HG03439 (cell line): ENCODE measurements around the gene HTR3D.
"Not testable (repeated sequence)": the region's sequence is repeated elsewhere in the genome, so short reads cannot be mapped to it uniquely, and the experiment has no call there.

Experiments
- ATAC-seq: cut with Tn5 transposase; IDR thresholded peaks from one replicate; pipeline ENCODE4 v1.9.1; 2021; ENCODE audit warnings: mild to moderate bottlenecking, moderate library complexity; ENCODE audit not compliant: unreplicated experiment

HTR3D gene

GRCh38 chr3:184062637-184063036, 31.1 kb downstream of the HTR3D start:
- no peak for ATAC-seq

DNA sequence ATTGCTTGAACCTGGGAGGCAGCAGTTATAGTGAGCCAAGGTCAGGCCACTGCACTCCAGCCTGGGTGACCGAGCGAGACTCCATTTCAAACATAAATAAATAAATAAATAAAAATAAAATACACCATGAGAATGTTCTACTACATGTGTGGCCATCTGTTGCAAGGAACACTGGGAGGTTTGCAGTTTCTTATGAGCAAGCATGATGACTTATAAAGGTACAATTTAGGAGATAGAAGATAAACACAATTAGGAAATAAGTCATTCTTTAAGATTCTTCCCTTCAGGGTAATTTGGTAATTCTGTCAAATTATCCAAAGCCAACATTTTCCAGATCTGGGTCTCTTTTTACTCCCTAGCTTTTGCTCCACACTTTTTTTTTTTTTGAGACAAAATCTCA, 34.7 kb downstream of the HTR3D start:
- no peak for ATAC-seq

GRCh38 chr3:184067573-184068055, 36.1 kb downstream of the HTR3D start:
- ATAC-seq, result no peak

DNA sequence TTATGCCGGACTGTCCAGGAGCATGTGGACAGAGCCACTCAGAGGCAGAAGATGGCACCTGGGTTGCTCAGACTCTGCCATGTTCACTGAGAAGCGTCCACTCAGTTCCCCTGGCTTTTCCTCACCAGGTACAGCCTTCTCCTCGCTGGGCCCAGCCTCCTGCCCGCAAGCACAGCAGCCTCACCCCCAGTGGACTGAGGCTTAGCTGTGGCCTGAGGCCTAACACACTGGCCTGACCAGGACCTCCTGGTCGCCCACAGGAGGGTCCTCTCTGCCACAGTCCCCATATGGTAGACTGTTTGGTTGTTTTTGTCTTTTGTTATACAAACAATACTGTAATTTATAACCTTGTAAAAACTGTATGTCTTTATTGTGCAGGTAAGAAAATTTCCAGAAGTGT, 36.8 kb downstream of the HTR3D start:
- ATAC-seq, result no peak

DNA sequence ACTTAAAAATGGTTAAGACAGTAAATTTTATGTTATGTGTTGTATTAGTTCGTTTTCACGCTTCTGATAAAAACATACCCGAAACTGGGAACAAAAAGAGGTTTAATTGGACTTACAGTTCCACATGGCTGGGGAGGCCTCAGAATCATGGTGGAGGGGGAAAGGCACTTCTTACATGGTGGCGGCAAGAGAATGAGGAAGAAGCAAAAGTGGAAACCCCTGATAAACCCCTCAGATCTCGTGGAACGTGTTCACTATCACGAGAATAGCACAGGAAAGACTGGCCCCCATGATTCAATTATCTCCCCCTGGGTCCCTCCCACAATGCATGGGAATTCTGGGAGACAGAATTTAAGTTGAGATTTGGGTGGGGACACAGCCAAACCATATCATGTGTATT, 39.6 kb downstream of the HTR3D start:
- ATAC-seq, result not testable (repeated sequence)

GRCh38 chr3:184073621-184074020, 42.1 kb downstream of the HTR3D start:
- ATAC-seq, result no peak

GRCh38 chr3:184075901-184076300, 44.4 kb downstream of the HTR3D start:
- ATAC-seq, result no peak

DNA sequence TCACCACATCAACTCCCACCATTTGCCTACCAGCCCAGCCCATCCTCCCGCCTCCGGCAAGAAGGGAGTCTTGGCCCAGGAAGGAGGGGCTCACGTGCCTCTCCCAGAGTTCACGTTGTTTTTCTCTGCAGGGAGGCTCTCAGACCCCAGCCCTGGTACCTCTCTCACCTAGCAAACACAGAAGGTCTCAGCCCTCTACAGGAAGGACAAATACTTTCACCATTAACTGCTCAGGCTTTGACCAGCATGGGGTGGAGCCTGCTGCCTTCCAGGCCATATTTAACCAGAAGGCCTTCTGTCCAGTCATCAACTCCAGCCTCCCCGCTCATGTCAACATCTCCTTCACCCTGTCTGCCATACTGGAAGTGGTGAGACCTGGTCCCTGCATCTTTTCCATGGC, 46.3 kb downstream of the HTR3D start:
- ATAC-seq, result no peak

- ATAC-seq, result no peak
Observed at GRCh38 chr3:184078851-184079250, 47.3 kb downstream of the HTR3D start.

- no peak for ATAC-seq
Observed at GRCh38 chr3:184081116-184081830, 49.7 kb downstream of the HTR3D start.

DNA sequence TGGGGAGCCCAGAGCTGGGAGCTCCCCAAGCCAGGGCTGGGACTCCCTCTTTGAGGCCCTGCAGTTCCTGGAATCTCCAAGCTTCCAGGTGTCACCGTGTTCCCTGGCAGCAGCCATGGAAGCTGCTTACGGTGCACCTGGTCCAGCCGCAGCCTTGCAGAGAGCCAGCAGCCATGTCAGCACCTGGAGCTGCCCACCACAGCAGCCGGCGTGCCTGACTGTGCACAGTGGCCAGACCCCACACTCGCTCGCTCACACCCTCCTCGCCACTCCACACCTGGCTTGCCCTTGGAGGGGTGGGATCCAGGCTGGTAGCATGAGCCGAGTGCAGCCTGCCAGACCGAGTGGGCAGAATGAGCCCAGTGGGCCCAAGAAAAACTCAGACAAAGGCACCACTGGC, 50.5 kb downstream of the HTR3D start:
- ATAC-seq, result no peak

DNA sequence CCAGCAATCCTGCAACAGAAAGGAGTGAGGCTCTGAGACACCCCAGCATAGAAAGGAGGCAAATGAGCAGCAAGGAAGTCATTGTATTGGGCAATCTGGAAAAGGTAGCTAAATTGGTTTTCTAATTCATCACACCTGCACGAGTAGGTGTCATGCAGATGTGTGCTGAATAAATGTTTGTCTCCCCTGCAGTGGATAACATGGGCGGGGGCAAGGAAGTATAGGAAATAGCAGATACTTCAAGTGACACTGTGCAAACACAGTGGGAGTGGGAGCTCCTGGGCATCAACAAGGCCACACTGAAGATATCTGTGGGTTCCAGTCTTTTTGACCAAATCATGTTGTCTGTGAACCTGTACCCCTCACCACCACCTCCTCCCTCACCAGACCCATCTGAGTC, 50.9 kb downstream of the HTR3D start:
- no peak for ATAC-seq

DNA sequence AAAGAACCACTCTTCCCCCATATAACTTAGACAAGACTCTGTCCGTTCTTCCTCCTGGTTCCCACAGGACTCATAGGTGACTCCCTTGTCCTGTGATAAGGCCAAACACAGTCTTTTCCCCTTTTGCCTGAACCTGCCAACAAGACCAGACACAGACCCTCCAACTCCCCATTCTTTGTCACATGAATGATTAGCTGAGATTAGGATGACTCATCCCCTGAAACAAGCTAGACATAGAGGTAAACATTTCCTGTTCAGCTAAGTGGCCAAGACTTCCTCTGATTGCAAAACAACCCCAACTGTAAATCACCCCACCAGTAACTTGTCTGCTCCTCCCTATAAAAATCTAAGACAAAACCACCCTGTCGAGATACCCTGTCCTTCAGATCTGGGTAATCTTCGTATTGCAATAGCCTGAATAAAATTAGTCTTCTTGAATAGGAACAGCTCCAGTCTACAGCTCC, 53.9 kb downstream of the HTR3D start:
- no peak for ATAC-seq
